NCI-H2029 treated with DMSO at 0.1 percent for 48 hours (cell line): ENCODE results near the gene AP4E1.
"Not testable (repeated sequence)": the region's sequence is repeated elsewhere in the genome, so short reads cannot be mapped to it uniquely, and the experiment has no call there.

Source experiments
- DNase-seq: peaks from one replicate; lab custom pipeline; 2025; lab: John Stamatoyannopoulos, UW

Gene AP4E1

DNA sequence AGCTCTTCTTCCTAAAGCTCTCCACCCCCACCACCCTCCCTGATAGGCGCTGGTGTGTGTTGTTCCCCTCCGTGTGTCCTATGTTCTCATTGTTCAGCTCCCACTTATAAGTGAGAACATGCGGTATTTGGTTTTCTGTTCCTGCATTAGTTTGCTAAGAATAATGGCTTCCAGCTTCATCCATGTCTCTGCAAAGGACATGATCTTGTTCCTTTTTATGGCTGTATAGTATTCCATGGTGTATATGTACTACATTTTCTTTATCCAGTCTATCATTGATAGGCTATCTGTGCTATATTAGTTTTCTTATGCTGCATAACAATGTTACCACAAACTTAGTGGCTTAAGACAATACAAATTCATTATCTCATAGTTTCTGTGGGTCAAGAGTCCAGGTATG, 42.3 kb downstream of the AP4E1 start:
- DNase-seq: not testable (repeated sequence)

DNA sequence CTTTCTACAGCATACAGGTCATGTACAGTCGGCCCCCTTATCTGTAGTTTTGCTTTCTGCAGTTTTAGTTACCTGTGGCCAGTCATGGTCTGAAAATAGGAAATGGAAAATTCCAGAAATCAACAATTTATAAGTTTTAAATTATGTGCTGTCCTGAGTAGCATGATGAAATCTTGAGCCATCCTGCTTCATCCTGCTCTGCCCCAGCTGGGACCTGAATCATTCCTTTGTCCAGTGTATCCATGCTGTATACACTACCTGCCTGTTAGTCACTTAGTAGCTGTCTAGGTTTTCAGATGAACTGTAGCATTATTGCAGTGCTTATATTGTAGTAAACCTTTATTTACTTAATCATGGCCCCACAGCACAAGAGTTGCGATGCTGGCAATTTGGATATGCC, 44.8 kb downstream of the AP4E1 start:
- DNase-seq: no peak

GRCh38 chr15:50954837-50955236, 46.4 kb downstream of the AP4E1 start:
- DNase-seq: not testable (repeated sequence)

GRCh38 chr15:50959717-50960116, 51.2 kb downstream of the AP4E1 start:
- DNase-seq: no peak

- no peak for DNase-seq
Measured at GRCh38 chr15:50964075-50964474, 55.6 kb downstream of the AP4E1 start.

GRCh38 chr15:50968353-50968752, 59.9 kb downstream of the AP4E1 start:
- DNase-seq: no peak

DNA sequence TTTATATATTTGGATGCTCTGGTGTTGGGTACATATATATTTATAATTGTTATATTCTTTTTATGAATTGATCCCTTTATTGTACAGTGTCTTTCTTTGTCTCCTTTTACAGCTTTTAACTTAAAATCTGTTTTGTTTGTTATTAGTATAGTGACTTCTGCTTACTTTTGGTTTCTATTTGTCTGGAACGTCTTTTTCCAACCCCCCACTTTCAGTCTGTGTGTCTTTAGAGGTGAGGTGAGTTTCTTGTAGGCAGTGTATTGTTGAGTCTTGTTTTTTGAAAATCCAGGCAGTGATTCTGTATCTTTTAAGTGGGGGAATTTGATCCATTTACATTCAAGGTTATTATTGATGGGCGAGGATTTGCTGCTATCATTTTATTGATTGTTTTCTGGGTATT, 62.0 kb downstream of the AP4E1 start:
- no peak for DNase-seq

GRCh38 chr15:50971115-50971514, 62.6 kb downstream of the AP4E1 start:
- DNase-seq: no peak

DNA sequence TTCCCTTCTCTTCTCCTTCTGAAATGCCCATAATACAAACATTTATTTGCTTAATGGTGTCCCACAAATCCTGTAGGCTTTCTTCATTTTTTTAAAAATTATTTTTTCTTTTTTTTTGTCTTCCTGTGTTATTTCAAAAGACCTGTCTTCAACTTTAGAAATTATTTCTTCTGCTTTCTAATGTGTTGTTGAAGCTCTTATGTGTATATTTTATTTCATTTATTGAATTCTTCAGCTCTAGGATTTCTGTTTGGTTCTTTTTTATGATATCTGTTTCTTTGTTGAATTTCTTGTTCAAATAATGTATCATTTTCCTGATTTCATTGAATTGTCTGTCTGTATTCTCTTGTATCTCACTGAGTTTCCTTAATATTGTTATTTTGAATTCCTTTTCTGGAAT, 63.1 kb downstream of the AP4E1 start:
- DNase-seq: no peak

GRCh38 chr15:50973605-50974004, 65.1 kb downstream of the AP4E1 start:
- DNase-seq: no peak

- no peak for DNase-seq
Measured at GRCh38 chr15:50977162-50977561, 68.7 kb downstream of the AP4E1 start.

DNA sequence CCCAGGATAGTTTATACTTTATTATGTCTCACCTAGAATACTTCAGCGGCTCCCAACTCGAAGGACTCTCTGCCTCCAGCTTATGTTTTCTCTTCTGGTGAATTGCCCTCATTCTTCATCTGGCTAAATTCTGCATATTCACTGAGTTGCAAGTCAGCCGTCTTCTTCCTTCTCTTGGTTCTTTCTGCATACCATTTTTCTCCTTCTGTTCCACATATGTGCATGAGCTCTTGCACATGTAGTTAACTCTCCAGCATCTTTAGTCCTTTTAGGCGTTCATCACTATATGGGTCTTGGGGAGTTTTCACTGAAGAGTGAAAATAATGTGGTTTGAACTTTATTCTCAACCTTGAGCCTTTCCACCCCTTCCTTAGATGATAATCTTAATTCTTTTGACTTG, 70.1 kb downstream of the AP4E1 start:
- DNase-seq: no peak

DNA sequence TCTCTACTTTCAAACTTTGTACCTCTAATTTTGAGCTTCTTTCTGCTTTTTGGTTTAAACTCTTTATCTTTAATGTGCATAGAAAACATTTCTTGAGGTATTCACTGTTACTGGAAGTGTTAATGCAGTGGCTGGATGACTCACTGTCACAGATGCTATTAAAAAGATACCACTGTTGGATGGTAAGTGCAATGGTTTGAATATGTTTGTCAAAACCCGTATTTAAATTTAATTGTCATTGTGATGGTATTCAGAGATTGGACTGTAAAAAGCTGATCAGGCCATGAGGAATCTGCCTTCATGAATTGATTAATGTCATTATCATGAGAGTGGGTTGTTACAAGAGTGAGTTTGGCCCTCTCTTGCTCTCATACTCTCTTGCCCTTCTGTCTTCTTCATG, 70.6 kb downstream of the AP4E1 start:
- no peak for DNase-seq

DNA sequence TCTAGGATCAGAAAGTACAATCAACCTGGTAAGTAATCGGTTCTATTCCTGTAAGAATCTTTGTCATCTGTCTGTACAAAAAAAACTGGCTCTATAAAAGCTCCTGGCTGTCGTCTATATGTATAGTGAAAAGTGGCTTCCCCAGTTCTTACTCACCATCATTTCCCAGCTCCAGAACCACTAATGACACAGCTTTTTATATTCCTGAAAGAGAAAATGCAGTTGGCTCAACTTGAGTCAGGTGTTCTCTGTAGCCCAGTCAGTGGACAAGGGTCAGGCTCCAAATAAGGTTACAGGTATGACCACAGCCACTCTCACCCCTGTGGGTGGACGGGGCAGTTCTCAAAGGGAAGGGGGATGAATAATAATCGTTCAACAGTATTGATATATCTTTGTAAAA, 85.1 kb downstream of the AP4E1 start:
- no peak for DNase-seq

DNA sequence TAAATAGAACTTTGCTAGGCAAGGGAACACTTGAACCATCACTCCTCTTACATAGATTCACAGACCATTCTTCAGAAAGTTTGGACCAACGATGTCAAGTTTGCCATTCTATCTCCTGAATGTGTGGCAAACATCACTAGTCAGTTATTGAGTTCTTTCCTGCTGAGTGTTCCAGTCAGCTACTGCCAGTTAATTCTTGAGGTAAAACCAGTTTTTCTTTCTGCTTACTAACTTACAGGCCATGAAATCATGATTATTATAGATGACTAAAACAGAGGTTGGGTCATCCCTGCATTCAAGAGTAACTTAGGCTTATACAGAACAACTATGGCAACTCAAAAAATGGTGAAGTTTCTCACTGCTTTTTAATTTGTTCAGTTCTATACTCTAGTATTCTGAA, 88.2 kb downstream of the AP4E1 start:
- no peak for DNase-seq

GRCh38 chr15:50997371-50998051, 89.0 kb downstream of the AP4E1 start:
- no peak for DNase-seq

DNA sequence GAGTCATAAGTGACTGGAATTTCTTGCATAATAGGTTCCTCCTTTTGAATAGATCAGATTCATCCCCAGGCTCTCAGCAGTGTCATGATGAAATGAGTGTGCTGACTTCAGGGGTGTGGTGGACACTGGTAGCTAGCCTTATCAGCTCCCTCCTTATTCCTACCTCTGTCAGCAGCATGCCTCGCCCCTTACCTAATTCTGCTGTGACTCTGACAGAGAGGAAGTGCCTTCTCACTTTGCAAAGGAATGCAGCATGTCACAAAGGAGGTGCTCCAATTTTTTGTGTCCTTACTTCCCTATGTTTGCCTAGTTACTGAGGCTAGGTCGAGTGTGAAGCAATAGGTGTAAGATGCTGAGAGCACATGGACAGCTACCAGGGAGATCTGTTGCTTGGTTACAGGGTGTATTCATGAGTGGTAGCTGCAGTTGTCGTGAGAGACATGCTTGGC, 95.6 kb downstream of the AP4E1 start:
- no peak for DNase-seq

- no peak for DNase-seq
Measured at GRCh38 chr15:51006336-51006985, 98.0 kb downstream of the AP4E1 start.

- DNase-seq: no peak
Measured at GRCh38 chr15:51007131-51007666, 98.7 kb downstream of the AP4E1 start.

DNA sequence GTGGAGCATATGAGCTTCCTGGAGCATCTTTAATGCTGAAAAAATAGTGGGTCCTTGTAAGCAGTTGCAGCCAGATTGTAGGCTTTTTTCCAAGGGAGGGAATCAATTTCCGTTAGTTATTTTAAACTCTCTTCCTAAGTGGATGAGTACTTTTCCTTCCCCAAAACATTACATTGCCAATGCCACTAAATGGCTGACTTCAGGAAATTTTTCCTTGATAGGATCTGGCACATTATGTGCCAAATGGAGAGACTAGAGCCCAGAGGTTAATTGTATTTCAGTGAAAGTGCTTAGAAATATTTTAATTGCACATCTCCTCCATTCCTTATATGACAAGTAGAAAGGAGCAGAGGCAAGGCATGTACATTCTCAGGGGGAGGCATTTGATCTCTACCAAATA, 102.7 kb downstream of the AP4E1 start:
- DNase-seq: no peak

DNA sequence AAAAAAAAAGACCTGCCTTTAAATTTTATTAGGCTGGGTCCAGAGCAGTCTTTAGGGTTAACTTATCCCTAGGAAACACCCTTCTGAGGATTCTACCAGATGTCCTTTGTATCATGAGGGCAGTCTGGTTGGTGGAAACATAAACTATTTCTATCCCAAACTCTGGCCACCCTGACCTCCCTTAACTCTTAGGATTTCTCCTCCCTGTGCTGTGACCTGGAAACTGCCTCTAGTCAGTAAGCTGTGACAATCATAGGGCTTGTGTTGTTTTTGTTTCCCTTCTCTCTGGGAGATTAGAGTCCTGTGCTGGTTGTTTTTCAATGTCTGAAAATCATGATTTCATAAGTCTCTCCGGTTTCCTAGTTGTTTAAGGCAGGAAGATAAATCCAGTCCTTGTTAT, 108.1 kb downstream of the AP4E1 start:
- no peak for DNase-seq

DNA sequence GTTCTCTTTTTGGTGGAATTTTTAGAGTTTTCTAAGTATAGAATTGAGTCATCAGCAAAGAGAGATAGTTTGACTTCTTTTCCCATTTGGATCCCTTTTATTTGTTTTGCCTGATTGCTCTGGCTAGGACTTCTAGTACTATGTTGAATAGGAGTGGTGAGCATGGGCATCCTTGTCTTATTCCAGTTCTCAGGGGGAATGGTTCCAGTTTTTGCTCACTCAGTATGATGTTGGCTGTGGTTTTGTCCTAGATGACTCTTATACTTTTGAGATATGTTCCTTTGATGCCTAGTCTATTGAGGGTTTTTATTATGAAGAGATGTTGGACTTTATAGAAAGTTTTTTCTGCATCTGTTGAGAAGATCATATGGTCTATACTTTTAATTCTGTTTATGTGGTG, 113.7 kb downstream of the AP4E1 start:
- DNase-seq: no peak

- DNase-seq: no peak
Measured at GRCh38 chr15:51023499-51023898, 115.0 kb downstream of the AP4E1 start.
